H1 (cell line): Measurements from ENCODE around the gene KRT222. TPM values are rescaled to one million over a fixed set of nuclear protein-coding genes. Genes with fewer than 3 reads are reported as not detected.

Source experiments
- BRCA1 ChIP-seq: IDR thresholded peaks from 2 replicates; pipeline ENCODE4 v1.6.1; 2012; ENCODE audit warnings: low read depth, low read length, improper control_type of control experiment
- CTBP2 ChIP-seq: IDR thresholded peaks from 2 replicates; pipeline ENCODE4 v1.7.0; 2011; ENCODE audit warnings: borderline replicate concordance, mild to moderate bottlenecking, moderate library complexity, mixed read lengths, low read length; ENCODE audit not compliant: insufficient read depth, insufficient read length
- EGR1 ChIP-seq: IDR thresholded peaks from 2 replicates; pipeline ENCODE4 v1.6.1; 2011; ENCODE audit warnings: low read depth, low read length, borderline replicate concordance
- HDAC6 ChIP-seq: IDR thresholded peaks from one replicate; pipeline ENCODE4 v1.7.1; 2012; ENCODE audit warnings: low read depth, mild to moderate bottlenecking, inconsistent platforms, low read length, moderate library complexity
- NRF1 ChIP-seq: IDR thresholded peaks from 2 replicates; pipeline ENCODE4 v1.6.1; 2011; ENCODE audit warnings: mild to moderate bottlenecking, low read depth, low read length, improper control_type of control experiment
- TCF12 ChIP-seq: IDR thresholded peaks from 2 replicates; pipeline ENCODE4 v1.6.1; 2011; ENCODE audit warnings: low read depth, mild to moderate bottlenecking, low read length
- polyA plus RNA-seq, 7 experiments: library from polyadenylated mRNA; depleted of rRNA in 3 of 7; stranded (reverse) in 5 of 7; unstranded in 2 of 7; fragments of >200 nt in 5 of 7; fragments of 200-250 nt in 2 of 7; gene quantifications; 1 replicate in 5 of 7; 2 replicates in 1 of 7; 4 replicates in 1 of 7; pipeline versions ENCODE4 v1.2.1 to v1.2.3, GENCODE V29; 2011 to 2013; ENCODE audit warnings: missing spikeins in 2 of 7, mixed read lengths in 2 of 7
- total RNA-seq: library from RNA; stranded (reverse); fragmentation: NEBNext Ultra II Directional; extraction: Animal tissue kit (Norgen Biotek cat#: 25700); gene quantifications from 2 replicates; pipeline ENCODE4 v1.2.1, GENCODE V29; 2021
- TF ChIP-seq, protein P1 (sequence below): IDR thresholded peaks from 2 replicates; pipeline ENCODE4 v1.6.1; 2012; ENCODE audit warnings: low read length, inconsistent platforms

Gene KRT222
- total and polyA plus RNA-seq, 2 of the 8 experiments (the other 6 are each of a cell fraction or from before 2014, with no cell fraction given), result 0.08 to 0.61 TPM

GRCh38 chr17:40621019-40621418 is 44.0 kb downstream of the KRT222 start (continued):
- TF ChIP-seq NRF1, result no peak
- TF ChIP-seq TCF12, result no peak
- no peak for TF ChIP-seq HDAC6
- TF ChIP-seq, protein P1, sequence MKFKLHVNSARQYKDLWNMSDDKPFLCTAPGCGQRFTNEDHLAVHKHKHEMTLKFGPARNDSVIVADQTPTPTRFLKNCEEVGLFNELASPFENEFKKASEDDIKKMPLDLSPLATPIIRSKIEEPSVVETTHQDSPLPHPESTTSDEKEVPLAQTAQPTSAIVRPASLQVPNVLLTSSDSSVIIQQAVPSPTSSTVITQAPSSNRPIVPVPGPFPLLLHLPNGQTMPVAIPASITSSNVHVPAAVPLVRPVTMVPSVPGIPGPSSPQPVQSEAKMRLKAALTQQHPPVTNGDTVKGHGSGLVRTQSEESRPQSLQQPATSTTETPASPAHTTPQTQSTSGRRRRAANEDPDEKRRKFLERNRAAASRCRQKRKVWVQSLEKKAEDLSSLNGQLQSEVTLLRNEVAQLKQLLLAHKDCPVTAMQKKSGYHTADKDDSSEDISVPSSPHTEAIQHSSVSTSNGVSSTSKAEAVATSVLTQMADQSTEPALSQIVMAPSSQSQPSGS, result no peak
- TF ChIP-seq BRCA1, result no peak
- no peak for TF ChIP-seq EGR1
- no peak for TF ChIP-seq CTBP2
